ENCODE data around the gene BCOR. TPM values are rescaled to one million over a fixed set of nuclear protein-coding genes. Genes with fewer than 3 reads are reported as not detected.
A peak's percentile ranks its signal among the peaks of the same experiment; 100 is the strongest.

The BCOR gene
- total RNA-seq, 2 experiments from 2014 or later, result 46.6 to 46.8 TPM

DNA sequence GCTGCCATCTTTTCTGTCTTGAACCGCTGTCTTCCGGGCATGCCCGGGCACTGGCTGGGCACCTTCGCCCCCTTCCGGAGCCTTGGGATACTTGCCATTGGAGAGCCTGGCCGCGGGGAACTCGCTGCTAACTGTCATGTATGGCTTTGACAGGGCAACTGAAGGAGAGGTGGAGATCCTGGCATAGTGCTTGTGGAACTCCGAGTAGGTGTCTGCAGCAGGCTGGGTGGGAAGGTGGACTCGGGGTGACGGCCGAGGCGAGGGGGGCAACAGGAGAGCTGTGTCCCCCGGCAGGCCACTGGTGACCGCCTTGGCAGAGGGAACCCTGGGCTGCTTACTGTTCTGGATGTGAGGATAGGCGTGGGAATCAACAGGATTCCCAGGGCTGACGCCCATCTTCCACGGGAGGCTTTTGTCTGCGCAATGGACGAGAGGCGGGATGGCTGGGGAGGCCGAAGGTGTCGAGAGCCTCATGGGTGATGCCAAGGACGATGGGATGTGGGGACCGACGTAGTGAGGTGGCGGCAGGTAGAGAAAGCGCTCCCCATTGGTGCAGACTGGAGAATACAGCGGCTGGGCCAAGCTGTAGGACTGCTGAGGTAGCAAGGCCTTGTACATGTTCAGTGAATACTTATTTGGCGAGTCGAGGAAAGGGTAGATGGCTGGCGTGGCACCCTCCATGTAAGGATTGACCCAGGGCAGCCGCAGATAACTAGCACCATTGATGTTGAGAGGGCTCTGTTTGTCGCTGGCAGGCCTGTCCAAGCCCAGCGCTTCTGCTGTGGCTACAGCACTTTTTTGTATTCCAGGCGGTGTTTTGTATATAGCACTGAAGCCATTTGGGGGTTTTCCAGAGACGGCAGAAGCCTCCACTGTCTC, 23.4 kb downstream of the BCOR start:
- Mint-ChIP-seq H3K9me3 (no peaks in the 10 kb centered on the region), H3K27ac (peak overlapping the region; percentile 52), H3K27me3 (no peaks in the 10 kb centered on the region), H3K36me3 (ENCODE audit: low read depth) (peaks cover 60% of the 10 kb centered on the region), H3K4me1 (peaks cover 31% of the 10 kb centered on the region), H3K4me3 (no peak overlapping the region)
- no peak for DNase-seq
- POLR2A ChIA-PET, result no interaction called here
- CTCF ChIA-PET, result no interaction called here

DNA sequence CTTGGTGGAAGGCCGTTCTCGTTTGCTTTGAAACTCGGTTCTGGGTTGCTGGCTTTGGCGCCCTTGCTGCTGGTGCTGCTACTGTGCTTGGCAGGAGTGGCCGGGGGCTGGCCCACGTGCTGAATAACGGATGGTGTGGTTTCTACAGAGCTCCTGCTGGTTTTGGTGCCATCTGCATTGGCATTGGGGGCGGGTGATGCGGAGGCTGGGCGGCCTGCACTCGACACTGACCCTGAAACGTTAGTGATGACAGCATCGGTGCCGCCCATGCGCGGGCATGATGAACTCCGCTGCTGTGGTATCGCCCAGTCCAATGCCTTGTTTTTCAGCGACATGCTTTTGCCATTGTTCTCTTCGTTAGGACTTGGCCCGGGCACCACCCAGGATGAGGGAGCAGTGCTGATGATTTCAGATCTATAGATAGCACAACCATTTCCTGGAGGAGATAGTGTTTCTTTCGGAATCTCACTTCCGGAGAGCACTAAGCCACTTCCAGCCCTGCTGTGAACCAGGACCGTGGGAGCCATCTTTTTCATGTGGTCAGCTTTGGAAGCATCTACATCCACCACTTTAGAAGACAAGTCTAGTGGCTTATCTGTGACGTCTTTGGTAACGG, 24.2 kb downstream of the BCOR start:
- no peaks in the 10 kb centered on the region for H3K27me3 Mint-ChIP-seq
- H3K9me3 Mint-ChIP-seq, result no peaks in the 10 kb centered on the region
- no peak overlapping the region for H3K27ac Mint-ChIP-seq
- peaks cover 35% of the 10 kb centered on the region for H3K4me1 Mint-ChIP-seq
- ChIA-PET CTCF (no interaction called here), POLR2A (no interaction called here)
- no peak for DNase-seq
- H3K4me3 Mint-ChIP-seq, result no peak overlapping the region
- peaks cover 66% of the 10 kb centered on the region for H3K36me3 Mint-ChIP-seq (ENCODE audit: low read depth)

DNA sequence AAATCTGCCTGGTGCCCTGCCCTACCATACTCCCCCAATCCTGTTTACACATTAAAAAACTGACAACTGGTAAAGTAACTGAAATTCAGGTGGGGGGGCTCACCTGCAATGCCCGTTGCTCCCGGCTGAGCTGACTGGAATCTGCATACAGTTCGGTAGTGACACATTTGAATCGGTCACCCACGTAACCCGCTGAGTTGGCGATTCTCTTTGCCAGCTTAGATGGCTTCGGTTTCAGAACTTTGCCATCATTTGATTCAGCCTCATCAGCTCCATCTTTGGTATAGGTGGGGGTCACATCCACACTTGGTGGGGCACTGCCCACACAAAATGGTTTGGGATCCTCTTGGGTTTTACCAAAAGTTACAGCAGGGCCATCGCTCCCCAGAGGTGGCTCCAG, 25.5 kb downstream of the BCOR start:
- DNase-seq, result no peak
- Mint-ChIP-seq H3K36me3 (ENCODE audit: low read depth) (peaks cover 74% of the 10 kb centered on the region), H3K9me3 (no peaks in the 10 kb centered on the region), H3K4me1 (peaks cover 42% of the 10 kb centered on the region), H3K27ac (no peak overlapping the region), H3K27me3 (no peaks in the 10 kb centered on the region), H3K4me3 (no peak overlapping the region)
- CTCF ChIA-PET, result no interaction called here
- POLR2A ChIA-PET, result no interaction called here

DNA sequence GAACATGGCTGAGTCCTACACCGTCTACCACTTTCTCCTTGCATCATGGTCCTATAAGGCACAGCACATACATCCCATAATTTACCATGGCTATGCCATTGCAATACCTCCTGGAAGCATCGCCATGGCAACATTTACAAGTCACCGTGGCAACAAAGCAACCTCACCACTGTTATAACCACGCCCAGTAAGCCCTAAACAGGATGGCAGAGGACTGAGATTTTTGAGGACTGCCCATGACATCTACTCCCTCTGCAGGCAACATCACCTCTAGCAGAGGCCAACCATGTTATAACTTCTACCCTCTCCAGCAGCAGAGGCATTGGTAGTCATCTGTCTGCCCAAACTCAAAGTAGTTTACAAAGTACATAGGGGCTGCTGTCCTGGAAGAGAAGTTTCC, 29.7 kb downstream of the BCOR start:
- POLR2A ChIA-PET, result interaction anchor here (1.4 kb wide), 1 partner anchor 109 kb away, joined by 3 read pairs; no protein-coding TSS in a partner anchor
- DNase-seq, result peak; percentile 42
- H3K36me3 Mint-ChIP-seq (ENCODE audit: low read depth), result peaks cover 76% of the 10 kb centered on the region
- no peaks in the 10 kb centered on the region for H3K27me3 Mint-ChIP-seq
- H3K27ac Mint-ChIP-seq, result peak overlapping the region; percentile 53
- no peak overlapping the region for H3K4me3 Mint-ChIP-seq
- no peaks in the 10 kb centered on the region for H3K9me3 Mint-ChIP-seq
- CTCF ChIA-PET, result no interaction called here
- H3K4me1 Mint-ChIP-seq, result peaks cover 72% of the 10 kb centered on the region

DNA sequence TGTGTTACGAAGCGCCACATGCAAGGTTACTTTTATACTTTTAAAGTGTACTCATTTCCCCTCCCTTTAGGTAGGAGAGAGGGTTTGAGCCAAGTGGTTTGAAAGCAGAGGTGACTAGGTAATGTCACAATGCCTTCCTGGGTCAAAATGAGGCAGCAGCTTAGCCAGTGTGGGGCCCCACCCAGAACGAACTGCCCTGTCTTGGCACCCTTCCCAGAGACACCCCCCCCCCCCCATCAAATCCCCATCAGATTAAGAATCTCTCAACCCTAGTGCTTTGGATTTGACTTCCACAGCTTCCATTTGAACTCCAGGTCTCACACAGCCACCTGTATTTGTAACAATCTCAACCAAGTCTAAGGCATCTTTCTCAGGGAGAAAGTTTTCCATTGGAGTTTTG, 31.1 kb downstream of the BCOR start:
- no peak overlapping the region for H3K4me3 Mint-ChIP-seq
- H3K4me1 Mint-ChIP-seq, result peaks cover 70% of the 10 kb centered on the region
- H3K27me3 Mint-ChIP-seq, result no peaks in the 10 kb centered on the region
- peaks cover 70% of the 10 kb centered on the region for H3K36me3 Mint-ChIP-seq (ENCODE audit: low read depth)
- DNase-seq, result no peak
- peak overlapping the region; percentile 91 for H3K27ac Mint-ChIP-seq
- ChIA-PET POLR2A (interaction anchor here (1.1 to 1.9 kb wide), 5 partner anchors 31 to 212 kb away, joined by 3 to 8 read pairs (median 3); partner anchors contain the start of gene BCOR), CTCF (no interaction called here)
- H3K9me3 Mint-ChIP-seq, result no peaks in the 10 kb centered on the region

DNA sequence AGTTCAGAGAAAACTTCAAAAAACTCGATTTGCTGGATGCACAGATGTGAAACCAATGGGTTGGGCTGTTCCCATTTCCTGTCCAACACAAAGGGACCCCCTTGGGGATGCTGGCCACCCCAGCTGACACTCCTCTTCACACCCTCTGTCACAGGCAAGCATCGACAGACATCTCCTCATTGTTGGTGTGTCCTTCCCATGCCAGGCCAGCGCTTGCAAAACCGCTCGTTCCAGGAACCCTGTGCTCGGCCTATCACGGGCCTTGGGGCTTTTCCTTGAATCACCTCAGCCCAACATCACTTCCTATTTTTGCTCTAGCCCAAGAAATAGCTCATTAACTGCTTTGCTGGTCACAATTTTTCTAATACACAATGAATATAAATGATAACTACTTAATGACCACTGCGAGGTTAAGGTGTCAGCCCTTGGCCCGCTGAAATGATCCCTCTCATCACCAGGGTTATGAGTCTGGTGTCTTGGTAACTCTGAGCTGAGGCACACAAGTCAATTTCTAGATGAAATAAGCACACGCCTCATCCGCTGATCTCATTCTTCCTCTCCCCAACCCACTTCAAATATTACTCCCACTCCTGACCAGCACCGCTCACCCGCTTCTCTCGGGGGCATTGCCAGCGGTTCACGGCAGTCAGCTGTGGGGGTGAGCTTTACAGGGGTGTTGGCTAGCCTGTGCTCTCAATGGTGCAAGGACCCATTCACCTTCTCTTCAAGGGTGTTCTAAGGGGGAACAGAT, 32.3 kb downstream of the BCOR start:
- peak overlapping the region; percentile 56 for H3K4me3 Mint-ChIP-seq
- DNase-seq, result peak; percentile 46
- H3K4me1 Mint-ChIP-seq, result peaks cover 67% of the 10 kb centered on the region
- peaks cover 69% of the 10 kb centered on the region for H3K36me3 Mint-ChIP-seq (ENCODE audit: low read depth)
- ChIA-PET POLR2A (interaction anchor here (0.6 to 1.9 kb wide), 6 partner anchors 33 to 221 kb away, joined by 3 to 8 read pairs (median 4); partner anchors contain the start of gene BCOR), CTCF (interaction anchor here (0.9 to 1.5 kb wide), 3 partner anchors 28 to 210 kb away, joined by 3 to 6 read pairs (median 3); no protein-coding TSS in a partner anchor)
- H3K9me3 Mint-ChIP-seq, result no peaks in the 10 kb centered on the region
- no peaks in the 10 kb centered on the region for H3K27me3 Mint-ChIP-seq
- peak overlapping the region; percentile 91 for H3K27ac Mint-ChIP-seq

DNA sequence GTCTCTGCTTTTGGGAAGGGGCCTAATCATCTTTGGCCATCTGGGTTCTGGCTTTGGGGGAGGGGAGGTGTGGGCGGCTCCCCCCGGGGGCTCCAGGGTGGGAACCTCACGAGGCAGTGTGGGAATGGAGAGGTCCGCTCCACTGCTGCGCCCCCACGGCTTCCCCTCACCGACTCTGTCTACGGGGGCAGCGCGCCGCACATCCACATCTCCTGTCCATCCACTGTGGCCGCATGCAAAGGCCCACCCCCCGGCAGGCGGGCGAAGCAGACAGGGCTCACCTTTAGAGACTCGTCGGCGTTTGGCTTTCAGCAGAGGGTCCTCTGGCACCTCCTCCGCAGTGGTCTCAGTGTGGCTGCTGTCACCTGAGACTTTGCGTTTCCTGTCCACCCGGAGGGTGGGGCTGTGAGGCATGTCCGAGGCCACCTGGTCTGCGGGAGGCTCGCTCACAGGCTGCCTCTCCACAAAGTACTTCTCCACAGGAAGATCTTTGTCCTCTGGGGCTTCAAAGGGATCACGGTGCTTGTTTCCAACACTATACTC, 33.6 kb downstream of the BCOR start:
- Mint-ChIP-seq H3K27ac (no peak overlapping the region), H3K27me3 (no peaks in the 10 kb centered on the region), H3K9me3 (no peaks in the 10 kb centered on the region), H3K36me3 (ENCODE audit: low read depth) (peaks cover 66% of the 10 kb centered on the region), H3K4me3 (no peak overlapping the region), H3K4me1 (peaks cover 60% of the 10 kb centered on the region)
- ChIA-PET POLR2A (no interaction called here), CTCF (no interaction called here)
- no peak for DNase-seq

DNA sequence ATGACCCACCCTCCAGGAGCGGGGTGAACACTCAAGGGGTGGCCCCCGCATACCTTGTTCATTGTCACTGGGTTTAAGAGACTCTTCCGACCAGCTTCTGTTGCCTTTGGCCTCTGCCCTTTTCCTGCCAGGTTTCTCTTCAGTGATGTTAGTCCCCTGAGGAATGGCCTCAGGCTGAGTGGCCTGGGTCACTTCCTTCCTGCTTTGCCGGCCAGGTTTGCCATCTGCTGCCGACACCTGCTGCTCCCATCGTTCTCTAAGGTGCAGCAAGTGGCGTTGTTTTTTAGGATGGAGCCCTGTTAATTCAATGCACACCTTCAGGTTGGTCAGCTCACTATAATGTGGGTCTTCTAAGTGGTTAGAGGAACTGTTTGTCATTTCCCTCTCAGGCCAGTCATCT, 34.2 kb downstream of the BCOR start:
- Mint-ChIP-seq H3K27ac (peak overlapping the region; percentile 49), H3K4me1 (peaks cover 54% of the 10 kb centered on the region), H3K4me3 (no peak overlapping the region), H3K27me3 (no peaks in the 10 kb centered on the region), H3K9me3 (no peaks in the 10 kb centered on the region), H3K36me3 (ENCODE audit: low read depth) (peaks cover 65% of the 10 kb centered on the region)
- no peak for DNase-seq
- ChIA-PET POLR2A (no interaction called here), CTCF (no interaction called here)

DNA sequence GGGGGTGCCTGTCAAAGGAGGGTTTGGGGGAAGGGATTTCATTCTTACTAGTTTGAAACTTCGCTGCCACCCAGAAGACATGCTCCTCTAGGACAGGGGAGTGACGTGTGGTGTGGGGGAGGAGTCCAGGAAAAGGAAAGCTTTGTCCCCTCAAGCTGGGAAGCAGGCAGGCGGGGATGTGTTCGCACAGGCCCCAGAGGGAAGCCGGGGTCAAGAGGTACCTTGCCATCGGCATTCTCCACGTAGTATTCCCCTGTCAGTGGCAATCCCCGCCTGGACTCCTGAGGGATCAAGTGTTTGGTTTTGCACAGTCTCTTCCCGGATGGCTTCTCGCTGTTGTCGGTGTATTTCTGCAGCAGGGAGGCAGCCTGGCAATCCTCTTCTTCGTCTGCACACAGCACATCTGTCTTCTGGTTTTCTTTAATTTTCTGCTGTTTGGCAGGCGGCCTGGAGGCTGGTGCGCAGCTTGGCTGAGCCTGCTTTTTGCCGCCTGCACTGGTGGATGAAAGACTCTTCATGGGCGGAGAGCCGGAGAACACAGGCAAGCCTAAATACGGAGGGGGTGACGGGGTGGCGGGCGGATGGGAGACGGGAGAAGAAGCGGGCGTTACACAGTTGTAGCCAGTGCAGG, 35.1 kb downstream of the BCOR start:
- Mint-ChIP-seq H3K27ac (no peak overlapping the region), H3K36me3 (ENCODE audit: low read depth) (peaks cover 60% of the 10 kb centered on the region), H3K27me3 (no peaks in the 10 kb centered on the region), H3K4me3 (no peak overlapping the region), H3K9me3 (no peaks in the 10 kb centered on the region), H3K4me1 (peaks cover 45% of the 10 kb centered on the region)
- no peak for DNase-seq
- POLR2A ChIA-PET, result no interaction called here
- CTCF ChIA-PET, result no interaction called here

DNA sequence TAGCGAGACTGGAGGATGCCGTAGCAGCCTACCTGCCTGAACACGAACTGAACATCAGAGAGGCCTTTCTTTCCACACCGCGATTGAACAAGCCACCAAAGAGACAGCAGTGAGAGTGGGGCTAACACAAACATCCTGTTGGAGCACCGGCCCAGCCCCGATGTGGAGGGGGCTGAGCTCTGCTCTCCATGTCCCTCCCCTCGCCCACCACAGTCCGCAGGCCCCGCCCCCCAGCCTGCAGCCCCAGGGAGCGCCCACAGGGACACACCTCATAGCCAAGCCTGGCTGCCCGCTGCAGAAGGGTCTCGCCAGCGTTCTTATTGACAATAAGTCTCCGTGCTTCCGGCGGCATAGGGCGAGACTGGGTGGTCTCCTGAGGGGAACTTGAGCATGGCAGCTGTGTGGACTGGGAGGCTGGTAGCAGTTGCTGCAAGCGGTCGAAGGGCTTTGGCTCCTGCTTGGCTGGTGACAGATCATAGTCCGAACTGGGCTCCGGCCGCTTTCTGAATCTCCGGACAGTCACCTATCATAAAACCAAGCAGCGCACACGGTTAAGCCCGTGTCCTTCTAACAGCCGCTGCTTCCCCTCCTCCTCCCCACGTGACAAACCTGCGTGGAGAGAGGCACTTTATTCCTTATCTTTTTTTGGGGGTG, 35.8 kb downstream of the BCOR start:
- Mint-ChIP-seq H3K4me3 (no peak overlapping the region), H3K27me3 (no peaks in the 10 kb centered on the region), H3K9me3 (no peaks in the 10 kb centered on the region), H3K4me1 (peaks cover 38% of the 10 kb centered on the region), H3K27ac (peak overlapping the region; percentile 45), H3K36me3 (ENCODE audit: low read depth) (peaks cover 60% of the 10 kb centered on the region)
- POLR2A ChIA-PET, result no interaction called here
- no peak for DNase-seq
- CTCF ChIA-PET, result no interaction called here

DNA sequence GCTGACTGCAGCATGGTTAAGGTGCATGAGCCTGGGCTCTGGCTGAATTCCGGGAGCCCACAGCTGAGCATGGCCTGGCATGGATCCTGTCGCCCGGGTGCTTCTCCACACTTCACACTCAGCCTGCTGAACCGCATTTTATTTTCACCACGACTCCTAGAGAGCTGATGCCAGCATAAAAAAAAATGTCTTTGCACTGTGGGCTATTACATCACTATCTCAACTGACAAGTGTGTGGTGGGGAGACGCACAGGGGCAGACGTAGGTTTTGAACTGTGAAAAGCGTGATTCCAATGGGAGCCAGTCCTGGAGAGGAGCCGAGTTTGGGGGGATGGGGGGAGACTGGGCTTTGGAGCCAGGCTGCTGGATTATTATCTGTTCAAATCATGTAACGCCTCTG, 36.8 kb downstream of the BCOR start:
- peaks cover 66% of the 10 kb centered on the region for H3K36me3 Mint-ChIP-seq (ENCODE audit: low read depth)
- CTCF ChIA-PET, result no interaction called here
- no peak for DNase-seq
- no peak overlapping the region for H3K4me3 Mint-ChIP-seq
- POLR2A ChIA-PET, result no interaction called here
- no peaks in the 10 kb centered on the region for H3K9me3 Mint-ChIP-seq
- H3K27ac Mint-ChIP-seq, result no peak overlapping the region
- H3K27me3 Mint-ChIP-seq, result no peaks in the 10 kb centered on the region
- peaks cover 28% of the 10 kb centered on the region for H3K4me1 Mint-ChIP-seq

DNA sequence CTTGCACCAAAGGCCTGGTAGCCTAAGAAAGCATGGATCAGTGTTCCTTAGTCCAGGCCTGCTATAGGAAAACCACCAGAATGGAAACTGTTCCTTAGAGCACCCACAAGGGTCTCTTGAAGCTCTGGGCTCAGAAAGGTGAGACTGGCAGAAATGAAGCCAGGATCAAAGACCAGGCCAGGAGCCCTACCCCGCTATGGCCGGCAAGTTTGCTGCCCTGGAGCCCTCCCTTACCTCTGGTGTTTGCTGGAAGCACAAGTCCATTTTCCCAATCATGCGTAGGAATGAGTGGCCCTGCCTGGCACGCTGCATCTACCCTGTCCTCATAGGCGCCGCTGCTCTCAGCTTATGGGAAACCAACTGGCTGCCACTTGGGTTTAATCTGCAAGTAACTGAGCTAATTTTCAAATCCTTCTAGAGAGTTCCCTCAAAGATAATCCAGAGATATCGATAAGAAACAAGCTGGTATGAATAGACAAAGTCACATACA, 37.4 kb downstream of the BCOR start:
- no peak overlapping the region for H3K27ac Mint-ChIP-seq

More for the DNA sequence above, 37.4 kb downstream of the BCOR start:
- Mint-ChIP-seq H3K27me3 (no peaks in the 10 kb centered on the region), H3K36me3 (ENCODE audit: low read depth) (peaks cover 66% of the 10 kb centered on the region), H3K4me3 (no peak overlapping the region), H3K9me3 (no peaks in the 10 kb centered on the region), H3K4me1 (peaks cover 24% of the 10 kb centered on the region)
- no peak for DNase-seq
- ChIA-PET POLR2A (no interaction called here), CTCF (no interaction called here)
